Measurements from ENCODE around the gene URB1.

- no peak for TF ChIP-seq CTCF (IDR thresholded peaks at IDR 0.05)
- no peak for TF ChIP-seq POLR2A (IDR thresholded peaks at IDR 0.05)
- no peak for TF ChIP-seq POLR2AphosphoS5 (IDR thresholded peaks at IDR 0.05)
- TF ChIP-seq EP300 (IDR thresholded peaks at IDR 0.05), result no peak
Observed at GRCh38 chr21:32364796-32365195, 28.0 kb downstream of the URB1 start.
